CD4-positive, alpha-beta T cell treated with Interleukin-10 for 1 hour (primary cell): ENCODE results near the gene ZNF605.
"Not testable (repeated sequence)": the region's sequence is repeated elsewhere in the genome, so short reads cannot be mapped to it uniquely, and the experiment has no call there.

Experiments used
- DNase-seq: peaks from one replicate; pipeline ENCODE4 v3.0.0-alpha.2; 2020

Gene ZNF605

GRCh38 chr12:132956011-132956788 is at the start of gene ZNF605:
ZNF605 (minus strand) TSS chr12:132956306; CDS start chr12:132945635, 10,671 bp downstream.
- peak; percentile 91 for DNase-seq

- no peak for DNase-seq
Observed at GRCh38 chr12:132998741-132999140, 42.6 kb upstream of the ZNF605 start.

- no peak for DNase-seq
Observed at GRCh38 chr12:132986885-132987225, 30.7 kb upstream of the ZNF605 start.

- DNase-seq = peak; percentile 92
Observed at GRCh38 chr12:132986001-132986884, 30.1 kb upstream of the ZNF605 start, which contains the start of gene ZNF26. ZNF26 (plus strand) TSS chr12:132986367; CDS start chr12:132986841, 474 bp downstream.

- peak; percentile 13 for DNase-seq
Observed at GRCh38 chr12:132976870-132977269, 20.8 kb upstream of the ZNF605 start.

- no peak for DNase-seq
Observed at GRCh38 chr12:132972374-132972773, 16.3 kb upstream of the ZNF605 start.

GRCh38 chr12:132967736-132968135 is 11.6 kb upstream of the ZNF605 start:
- no peak for DNase-seq

- no peak for DNase-seq
Observed at GRCh38 chr12:132966676-132967415, 10.7 kb upstream of the ZNF605 start.

GRCh38 chr12:132965796-132966195 is 9.7 kb upstream of the ZNF605 start:
- DNase-seq = no peak

- DNase-seq = not testable (repeated sequence)
Observed at GRCh38 chr12:132963947-132964346, 7.8 kb upstream of the ZNF605 start.

- not testable (repeated sequence) for DNase-seq
Observed at GRCh38 chr12:132961790-132962189, 5.7 kb upstream of the ZNF605 start.

- DNase-seq = no peak
Observed at GRCh38 chr12:132955094-132956010, 754 bp downstream of the ZNF605 start.

GRCh38 chr12:132954471-132955048 is 1.5 kb downstream of the ZNF605 start:
- DNase-seq = no peak

- no peak for DNase-seq
Observed at GRCh38 chr12:132953771-132954170, 2.3 kb downstream of the ZNF605 start.

- DNase-seq = no peak
Observed at GRCh38 chr12:132953163-132953425, 3.0 kb downstream of the ZNF605 start.

GRCh38 chr12:132952371-132953162 is 3.5 kb downstream of the ZNF605 start:
- DNase-seq = no peak

- DNase-seq = no peak
Observed at GRCh38 chr12:132951649-132952048, 4.5 kb downstream of the ZNF605 start.

- DNase-seq = no peak
Observed at GRCh38 chr12:132950844-132951535, 5.1 kb downstream of the ZNF605 start.

GRCh38 chr12:132949936-132950837 is 5.9 kb downstream of the ZNF605 start:
- DNase-seq = no peak
